Fibroblast of skin of abdomen (primary cell): ENCODE measurements around the gene KCNJ1.

Source experiments
- DNase-seq: peaks from one replicate; pipeline ENCODE4 v3.0.0-alpha.2; 2013

The KCNJ1 gene

DNA sequence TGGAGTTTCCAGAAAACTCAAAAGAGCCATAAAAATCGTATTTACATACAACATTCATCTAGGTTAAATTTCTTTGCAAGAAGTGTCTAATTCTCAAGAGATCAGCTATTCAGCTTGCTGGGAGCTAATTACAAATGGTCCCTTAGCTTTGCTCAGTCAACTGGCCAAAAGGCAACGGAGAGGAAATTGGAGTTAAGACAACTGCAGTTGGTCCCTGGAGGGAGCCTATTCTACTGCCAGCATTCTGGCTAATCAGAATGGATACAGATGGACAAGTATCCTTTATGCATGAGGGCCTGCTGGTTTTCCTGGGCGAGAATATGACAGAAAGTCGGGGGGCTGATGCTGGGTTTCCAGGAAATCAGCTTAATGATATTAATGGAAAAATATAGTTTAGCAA is 45.5 kb downstream of the KCNJ1 start:
- DNase-seq, result no peak

DNA sequence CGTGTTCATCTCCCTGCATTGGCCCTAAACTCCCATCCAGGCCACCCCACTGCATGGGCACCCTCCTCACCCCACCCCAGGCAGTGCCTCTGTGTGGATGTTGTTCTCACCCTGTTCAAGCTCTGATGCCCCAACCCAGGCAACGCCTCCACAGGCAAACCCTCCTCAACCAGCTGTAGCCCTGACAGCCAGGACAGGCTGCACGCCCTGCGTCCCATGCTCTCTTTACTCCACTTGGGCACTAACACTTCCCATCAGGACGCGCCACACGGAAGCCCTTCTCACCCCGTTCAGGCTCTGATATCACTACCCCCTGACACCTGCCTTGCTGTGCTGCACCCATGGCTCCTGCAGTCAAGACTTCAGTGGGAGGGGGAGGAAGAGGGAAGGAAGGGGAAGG is 47.9 kb downstream of the KCNJ1 start:
- no peak for DNase-seq

DNA sequence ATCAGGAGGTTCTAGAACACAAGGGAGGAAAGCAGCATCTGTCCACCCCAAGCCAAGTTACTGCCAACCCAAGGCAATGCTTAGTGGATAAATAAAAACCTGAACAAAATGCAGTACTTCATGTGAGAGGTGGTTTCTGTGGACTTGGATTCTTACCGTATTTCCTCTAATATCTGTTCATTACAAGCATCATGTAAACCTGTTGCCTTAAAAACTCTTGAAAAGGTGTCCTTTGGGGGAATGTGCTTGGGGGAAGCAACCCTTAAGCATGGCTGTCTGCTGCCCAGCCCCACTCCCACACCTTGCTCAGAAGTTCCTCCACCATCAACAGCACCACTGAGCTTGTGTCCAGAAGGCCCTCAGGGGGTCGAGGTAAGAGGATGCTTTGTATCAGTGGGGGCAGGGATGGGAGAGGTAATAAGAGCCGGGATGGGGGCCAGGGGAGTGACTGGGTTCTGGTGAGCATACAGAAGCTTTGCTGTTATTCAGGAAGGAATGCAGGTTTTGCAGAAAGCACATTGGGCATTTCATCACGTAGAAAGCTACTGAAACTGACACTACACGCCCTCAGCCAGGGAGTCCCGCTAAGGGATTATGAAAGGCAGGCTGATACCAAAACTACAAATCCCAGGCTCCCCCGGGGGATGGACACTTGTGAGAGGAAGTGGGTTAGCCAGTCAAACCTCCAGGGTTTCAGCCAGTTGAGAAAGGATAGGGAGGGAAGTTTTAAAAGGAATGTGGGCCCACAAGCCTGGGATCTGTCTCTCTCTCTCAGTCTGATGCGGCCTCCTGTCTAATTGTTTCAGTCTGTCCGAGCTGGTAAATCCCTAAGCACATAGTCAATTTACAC is 52.0 kb downstream of the KCNJ1 start:
- peak; percentile 96 for DNase-seq

- no peak for DNase-seq
Observed at GRCh38 chr11:128813729-128814128, 53.4 kb downstream of the KCNJ1 start.

DNA sequence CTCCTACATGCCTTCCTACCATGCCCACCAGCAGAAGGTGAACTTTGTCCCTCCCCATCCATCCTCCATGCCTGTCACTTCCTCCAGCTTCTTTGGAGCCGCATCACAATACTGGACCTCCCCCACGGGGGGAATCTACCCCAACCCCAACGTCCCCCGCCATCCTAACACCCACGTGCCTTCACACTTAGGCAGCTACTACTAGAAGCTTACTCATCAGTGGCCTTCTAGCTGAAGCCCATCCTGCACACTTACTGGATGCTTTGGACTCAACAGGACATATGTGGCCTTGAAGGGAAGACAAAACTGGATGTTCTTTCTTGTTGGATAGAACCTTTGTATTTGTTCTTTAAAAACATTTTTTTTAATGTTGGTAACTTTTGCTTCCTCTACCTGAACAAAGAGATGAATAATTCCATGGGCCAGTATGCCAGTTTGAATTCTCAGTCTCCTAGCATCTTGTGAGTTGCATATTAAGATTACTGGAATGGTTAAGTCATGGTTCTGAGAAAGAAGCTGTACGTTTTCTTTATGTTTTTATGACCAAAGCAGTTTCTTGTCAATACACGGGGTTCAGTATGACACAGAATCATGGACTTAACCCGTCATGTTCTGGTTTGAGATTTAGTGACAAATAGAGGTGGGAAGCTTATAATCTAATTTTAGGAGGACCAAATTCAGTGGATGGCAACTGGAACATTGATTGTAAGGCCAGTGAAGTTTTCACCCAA is 56.1 kb downstream of the KCNJ1 start:
- DNase-seq, result no peak

- no peak for DNase-seq
Observed at GRCh38 chr11:128809128-128809527, 58.0 kb downstream of the KCNJ1 start.

- no peak for DNase-seq
Observed at GRCh38 chr11:128807909-128808308, 59.2 kb downstream of the KCNJ1 start.

DNA sequence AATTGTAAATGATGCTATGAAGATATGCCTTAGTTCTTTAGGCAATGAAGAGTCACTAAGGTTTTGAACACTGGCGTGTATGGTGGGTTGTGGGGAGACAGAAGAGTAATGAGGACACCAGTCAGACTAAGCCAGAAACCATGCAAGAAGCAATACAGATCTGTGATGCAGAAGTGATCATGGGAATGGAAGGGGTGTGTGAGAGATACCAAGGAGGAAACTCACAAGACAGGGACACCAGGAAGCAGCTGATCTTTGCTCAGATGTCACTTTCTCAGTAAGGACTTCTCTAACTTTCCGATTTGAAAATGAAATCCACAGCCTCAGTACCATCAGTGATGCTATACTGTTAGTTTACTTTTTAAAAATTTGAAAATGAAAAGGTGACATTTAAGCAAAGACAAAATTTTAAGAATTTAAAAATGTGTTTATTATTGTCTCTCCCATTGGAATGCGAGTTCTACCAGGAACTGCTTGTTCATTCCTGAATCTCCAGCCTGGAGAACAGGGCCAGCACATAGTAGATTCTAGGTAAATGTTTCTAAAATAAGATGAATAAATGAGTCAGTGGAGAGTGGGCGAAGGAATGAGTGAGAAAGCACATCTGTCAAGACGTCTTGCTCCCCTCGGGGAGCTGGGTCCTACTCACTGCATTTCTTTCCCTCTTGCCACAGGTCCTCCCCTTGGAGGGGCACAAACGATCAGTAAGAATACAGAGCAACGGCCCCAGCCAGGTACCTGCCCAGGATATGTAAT is 60.4 kb downstream of the KCNJ1 start:
- DNase-seq, result no peak

DNA sequence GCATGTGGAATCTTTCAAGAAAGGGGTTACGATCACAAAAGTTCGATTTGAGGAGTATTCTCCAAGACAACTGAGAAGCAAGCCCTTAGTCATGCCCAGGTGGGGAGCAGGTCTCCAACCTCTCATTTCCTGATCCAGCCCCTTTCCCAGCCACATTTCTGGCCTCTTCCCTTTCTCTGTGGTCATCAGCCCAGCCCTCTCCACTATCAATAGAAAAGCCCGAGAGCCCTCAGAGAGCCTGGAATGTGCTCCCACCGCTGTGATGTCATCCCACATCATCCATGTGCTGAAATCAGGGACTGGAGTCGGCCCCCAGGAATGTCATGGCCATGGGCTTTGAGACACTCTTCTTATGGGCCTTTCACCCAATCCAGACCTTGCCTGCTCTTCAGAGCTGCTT is 62.6 kb downstream of the KCNJ1 start:
- peak; percentile 72 for DNase-seq

- DNase-seq, result no peak
Observed at GRCh38 chr11:128803449-128804245, 63.4 kb downstream of the KCNJ1 start.

- no peak for DNase-seq
Observed at GRCh38 chr11:128803011-128803410, 64.1 kb downstream of the KCNJ1 start.

GRCh38 chr11:128802358-128802981 is 64.6 kb downstream of the KCNJ1 start:
- no peak for DNase-seq

GRCh38 chr11:128800871-128801417 is 66.2 kb downstream of the KCNJ1 start:
- DNase-seq, result no peak

DNA sequence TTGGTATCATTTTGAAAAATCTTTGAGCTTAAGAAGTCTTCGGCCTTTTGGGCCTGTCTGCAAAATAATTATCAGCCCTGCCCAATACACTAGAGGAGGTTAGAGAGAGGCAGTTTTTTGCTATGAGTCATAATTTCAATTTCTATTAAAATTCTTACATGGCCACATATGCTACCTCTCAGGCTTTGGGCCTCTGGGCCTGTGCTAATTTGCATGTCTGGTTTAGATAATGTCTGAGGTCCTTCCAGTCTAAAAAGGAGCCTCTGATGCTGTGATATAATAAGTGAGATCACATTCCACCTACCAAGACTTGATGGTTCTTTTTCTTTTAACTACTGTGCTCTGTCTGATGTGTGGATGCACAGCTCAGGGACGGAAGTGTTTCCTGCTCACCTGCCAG is 70.8 kb downstream of the KCNJ1 start:
- DNase-seq, result peak; percentile 77

DNA sequence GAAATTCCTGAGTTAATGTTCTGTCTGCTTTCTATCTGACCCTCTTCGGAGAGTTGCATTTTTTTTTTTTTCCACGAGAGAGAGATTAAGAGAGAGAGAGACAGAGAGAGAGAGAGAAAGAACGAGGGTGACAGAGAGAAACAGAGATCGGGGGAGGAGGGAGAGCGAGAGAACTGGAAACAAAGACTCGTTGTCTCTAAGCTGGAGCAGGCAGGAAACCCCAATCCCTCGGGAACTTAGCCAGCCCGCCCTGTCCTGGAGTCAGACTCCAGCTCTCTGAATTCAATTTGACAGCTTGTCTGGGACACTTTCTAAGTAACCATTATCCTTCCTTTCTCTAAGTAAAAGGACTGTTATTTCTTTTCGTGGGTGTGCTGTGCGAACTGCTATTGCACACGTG is 76.9 kb downstream of the KCNJ1 start:
- peak; percentile 66 for DNase-seq

DNA sequence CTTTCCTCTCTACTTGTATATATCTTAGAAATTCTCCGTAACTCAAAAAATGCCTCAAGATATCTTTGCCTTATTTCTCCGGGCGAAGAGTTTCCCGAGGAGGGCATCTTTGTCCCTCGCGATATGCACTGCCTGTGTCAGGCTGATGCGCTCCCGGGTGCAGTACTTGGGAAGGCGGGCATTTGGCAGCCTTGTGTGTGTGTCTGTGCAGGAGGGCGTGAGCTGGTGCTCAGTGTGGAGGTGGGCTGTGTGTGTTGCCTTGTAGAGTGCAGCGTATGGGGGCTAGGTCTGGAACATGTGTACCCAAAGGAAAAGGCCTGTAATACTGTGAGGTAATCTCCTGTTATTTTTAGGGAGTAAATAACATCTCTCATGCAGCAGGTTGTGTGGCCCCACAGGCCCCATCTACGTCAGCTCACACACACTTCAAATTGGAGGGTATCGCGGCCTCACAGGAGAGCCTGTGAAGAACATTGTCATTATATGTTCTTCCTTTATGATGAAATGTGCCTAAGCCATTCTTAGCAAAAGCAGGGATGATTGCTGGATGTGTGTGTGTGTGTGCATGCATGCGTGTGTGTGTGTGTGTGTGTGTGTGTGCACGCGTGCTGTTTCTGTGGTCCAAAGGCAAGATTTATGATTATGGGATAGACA is 77.5 kb downstream of the KCNJ1 start:
- DNase-seq, result peak; percentile 36
